Measurements from ENCODE around the gene MEGF9. TPM values are rescaled to one million over a fixed set of nuclear protein-coding genes. Genes with fewer than 3 reads are reported as not detected.

The MEGF9 gene
- total RNA-seq, 4 donors from 2014 or later = 17.3 to 36.4 (median 27.2) TPM

- no peak for DNase-seq (ENCODE audit: low spot score)
- no peak for ATAC-seq (ENCODE audit: low FRiP score)
- TF ChIP-seq CTCF (IDR thresholded peaks at IDR 0.05) = no peak
These were observed 798 bp downstream of the MEGF9 start for GRCh38 chr9:120713257-120714087.

GRCh38 chr9:120712539-120713031 lies 1.7 kb downstream of the MEGF9 start:
- no peak for TF ChIP-seq CTCF (IDR thresholded peaks at IDR 0.05)
- DNase-seq (ENCODE audit: low spot score) (no peak), ATAC-seq (ENCODE audit: low FRiP score) (no peak)

- TF ChIP-seq CTCF (IDR thresholded peaks at IDR 0.05) = no peak
- DNase-seq (ENCODE audit: low spot score) (no peak), ATAC-seq (ENCODE audit: low FRiP score) (no peak)
These were observed 2.3 kb downstream of the MEGF9 start for GRCh38 chr9:120711841-120712538.

- no peak for ATAC-seq (ENCODE audit: low FRiP score)
- no peak for DNase-seq (ENCODE audit: low spot score)
- no peak for TF ChIP-seq CTCF (IDR thresholded peaks at IDR 0.05)
These were observed 2.9 kb downstream of the MEGF9 start for GRCh38 chr9:120711354-120711753.

GRCh38 chr9:120710110-120710981 lies 3.9 kb downstream of the MEGF9 start:
- no peak for TF ChIP-seq CTCF (IDR thresholded peaks at IDR 0.05)
- ATAC-seq (ENCODE audit: low FRiP score) (no peak), DNase-seq (ENCODE audit: low spot score) (no peak)

- DNase-seq (ENCODE audit: low spot score) (no peak), ATAC-seq (ENCODE audit: low FRiP score) (no peak)
- TF ChIP-seq CTCF (IDR thresholded peaks at IDR 0.05) = no peak
These were observed 5.6 kb downstream of the MEGF9 start for GRCh38 chr9:120708526-120709224.
